ENCODE results near the gene PELI3. TPM values are rescaled to one million over a fixed set of nuclear protein-coding genes. Genes with fewer than 3 reads are reported as not detected.

PELI3 gene
- total and polyA plus RNA-seq, 7 experiments from 2014 or later = 5.2 to 27.3 (median 15.4) TPM

DNA sequence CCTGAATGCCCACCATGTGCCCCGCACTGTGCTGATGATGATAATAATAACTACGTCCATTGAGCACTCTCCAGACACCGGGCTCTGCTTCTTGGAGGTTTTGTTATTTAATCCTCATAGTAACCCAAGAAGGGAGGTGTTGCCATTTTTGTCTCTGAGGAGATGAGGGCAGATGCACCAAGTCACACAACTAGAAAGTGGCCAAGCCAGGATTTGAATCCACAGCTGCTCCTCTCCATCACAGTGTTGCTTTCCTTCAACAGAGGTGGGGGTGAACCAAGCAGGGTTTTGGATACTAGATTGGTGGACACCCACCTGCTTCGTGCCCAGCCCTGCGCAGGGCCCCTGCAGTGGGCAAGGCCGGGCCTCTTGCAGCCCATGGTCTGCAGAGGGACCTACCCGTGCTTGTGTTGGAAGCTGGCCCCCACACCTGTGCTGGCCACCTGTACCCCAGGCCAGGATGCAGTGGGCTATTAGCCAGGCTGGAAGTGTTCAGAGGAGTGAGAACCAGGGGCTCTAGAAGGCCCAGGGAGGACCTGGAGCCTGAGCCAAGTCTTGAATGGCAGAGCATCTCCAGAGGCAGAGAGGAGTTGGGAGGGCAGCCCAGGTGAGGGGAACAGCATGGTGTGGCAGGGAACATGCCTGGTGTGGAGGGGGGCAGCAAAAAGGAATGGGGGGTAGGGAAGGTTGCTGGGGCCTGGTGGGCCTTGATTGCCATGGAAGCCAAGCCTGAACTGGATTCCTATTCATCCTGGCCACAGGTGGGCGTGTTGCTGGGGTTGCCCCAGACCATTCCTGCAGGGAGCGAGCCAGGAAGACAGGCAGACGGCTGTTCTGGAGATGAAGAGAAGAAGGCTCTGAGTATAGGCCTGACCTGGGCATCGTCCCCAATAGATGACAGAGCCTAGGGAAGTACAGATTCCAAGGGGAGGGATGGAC is 10.8 kb downstream of the PELI3 start:
- peaks cover 0 to 13% (median 0%) of the 10 kb centered on the region in 5 donors for H3K36me3 Mint-ChIP-seq
- Histone ChIP-seq H3K9me3 (ENCODE audit: control insufficient read depth in 2 of 3, low read length in 3 of 3) (no peaks in the 10 kb centered on the region), H3K4me1 (ENCODE audit: control insufficient read depth in 2 of 2, insufficient read depth in 2 of 2, low read length in 2 of 2) (peaks cover 9 to 14% of the 10 kb centered on the region in 2 donors), H3K4me3 (ENCODE audit: low read length) (no peak overlapping the region), H3K36me3 (ENCODE audit: control insufficient read depth in 2 of 3, insufficient read depth in 3 of 3, low read length in 3 of 3) (peaks cover 0 to 16% (median 0%) of the 10 kb centered on the region in 3 experiments), H3K27me3 (ENCODE audit: control insufficient read depth in 2 of 2, insufficient read depth in 2 of 2, low read length in 2 of 2) (no peaks in the 10 kb centered on the region), H3K27ac (ENCODE audit: low read depth, low read length) (no peak overlapping the region)
- ChIA-PET POLR2A (interaction anchor here (1.0 to 4.3 kb wide), 2 partner anchors 10 to 13 kb away, joined by 3 to 42 read pairs; partner anchors contain the start of gene PELI3), CTCF (interaction anchor here (0.5 to 2.6 kb wide), 2 partner anchors 38 to 203 kb away, joined by 4 to 12 read pairs; partner anchors contain the start of gene MRPL11)
- H3K27me3 Mint-ChIP-seq = no peaks in the 10 kb centered on the region
- ATAC-seq = no peak
- H3K9me3 Mint-ChIP-seq = no peaks in the 10 kb centered on the region
- peak overlapping the region in 6 of 10 donors; percentile 39 to 88 (median 53) for H3K4me3 Mint-ChIP-seq
- peaks cover 8 to 36% (median 17%) of the 10 kb centered on the region in 7 donors for H3K4me1 Mint-ChIP-seq
- intact Hi-C loops (cut with micrococcal nuclease) = no loop called here
- DNase-seq = no peak
- peak overlapping the region in 6 of 9 donors; percentile 35 to 90 (median 67) for H3K27ac Mint-ChIP-seq

GRCh38 chr11:66478729-66479393 is 12.2 kb downstream of the PELI3 start:
- Mint-ChIP-seq H3K27me3 (no peaks in the 10 kb centered on the region), H3K27ac (peak overlapping the region; percentile 75 to 91 (median 88)), H3K36me3 (peaks cover 0 to 11% (median 0%) of the 10 kb centered on the region in 5 donors), H3K9me3 (no peaks in the 10 kb centered on the region), H3K4me1 (peaks cover 9 to 37% (median 17%) of the 10 kb centered on the region in 7 donors), H3K4me3 (peak overlapping the region; percentile 86 to 92 (median 90))
- peak overlapping the region; percentile 86 for H3K4me3 ChIP-seq (ENCODE audit: low read length)
- POLR2A ChIA-PET = interaction anchor here (4.3 kb wide), 1 partner anchor 11 kb away, joined by 42 read pairs; the partner anchor contains the start of gene PELI3
- peaks cover 0 to 5% (median 0%) of the 10 kb centered on the region in 3 experiments for H3K36me3 ChIP-seq (ENCODE audit: control insufficient read depth in 2 of 3, insufficient read depth in 3 of 3, low read length in 3 of 3)
- ATAC-seq (no peak), DNase-seq (peak in 3 of 9 donors; percentile 18 to 35 (median 21))
- H3K27ac ChIP-seq (ENCODE audit: low read depth, low read length) = peak overlapping the region; percentile 90
- CTCF ChIA-PET = interaction anchor here (1.0 to 2.6 kb wide), 5 partner anchors 10 to 92 kb away, joined by 3 to 12 read pairs (median 5); partner anchors contain the start of genes MRPL11 and PELI3
- no peaks in the 10 kb centered on the region for H3K27me3 ChIP-seq (ENCODE audit: control insufficient read depth in 2 of 2, insufficient read depth in 2 of 2, low read length in 2 of 2)
- intact Hi-C loops (cut with micrococcal nuclease) = loop anchor here in 1 of 2 donors (1.0 kb wide), 1 partner anchor 199 kb away; no protein-coding TSS in a partner anchor
- no peaks in the 10 kb centered on the region for H3K9me3 ChIP-seq (ENCODE audit: control insufficient read depth in 2 of 3, low read length in 3 of 3)
- peaks cover 9 to 14% of the 10 kb centered on the region in 2 donors for H3K4me1 ChIP-seq (ENCODE audit: control insufficient read depth in 2 of 2, insufficient read depth in 2 of 2, low read length in 2 of 2)

- no peak for DNase-seq
- peaks cover 0 to 11% (median 0%) of the 10 kb centered on the region in 5 donors for H3K36me3 Mint-ChIP-seq
- H3K36me3 ChIP-seq (ENCODE audit: control insufficient read depth in 2 of 3, insufficient read depth in 3 of 3, low read length in 3 of 3) = peaks cover 0 to 4% (median 0%) of the 10 kb centered on the region in 3 experiments
- H3K4me3 Mint-ChIP-seq = peak overlapping the region; percentile 86 to 92 (median 90)
- H3K27ac Mint-ChIP-seq = peak overlapping the region; percentile 75 to 91 (median 88)
- no peaks in the 10 kb centered on the region for H3K9me3 Mint-ChIP-seq
- no peaks in the 10 kb centered on the region for H3K27me3 ChIP-seq (ENCODE audit: control insufficient read depth in 2 of 2, insufficient read depth in 2 of 2, low read length in 2 of 2)
- H3K4me1 ChIP-seq (ENCODE audit: control insufficient read depth in 2 of 2, insufficient read depth in 2 of 2, low read length in 2 of 2) = peaks cover 9 to 14% of the 10 kb centered on the region in 2 donors
- no peaks in the 10 kb centered on the region for H3K27me3 Mint-ChIP-seq
- no peaks in the 10 kb centered on the region for H3K9me3 ChIP-seq (ENCODE audit: control insufficient read depth in 2 of 3, low read length in 3 of 3)
- POLR2A ChIA-PET = interaction anchor here (0.6 to 4.3 kb wide), 12 partner anchors 12 to 199 kb away, joined by 3 to 42 read pairs (median 4); partner anchors contain the start of genes BBS1, CCDC87, CCS and MRPL11
- CTCF ChIA-PET = interaction anchor here (0.5 to 2.6 kb wide), 9 partner anchors 8 to 537 kb away, joined by 3 to 12 read pairs (median 5); partner anchors contain the start of genes MRPL11, NPAS4, PELI3 and RBM4B
- H3K4me3 ChIP-seq (ENCODE audit: low read length) = peak overlapping the region; percentile 86
- peaks cover 9 to 37% (median 17%) of the 10 kb centered on the region in 7 donors for H3K4me1 Mint-ChIP-seq
- intact Hi-C loops (cut with micrococcal nuclease) = loop anchor here (1.0 to 10.0 kb wide), 9 partner anchors 13 to 199 kb away; partner anchors contain the start of genes ACTN3 (in 2 of the 2), PELI3 (in 2 of the 2), RBM4 (in 2 of the 2) and ZDHHC24 (in 2 of the 2)
- H3K27ac ChIP-seq (ENCODE audit: low read depth, low read length) = peak overlapping the region; percentile 90
- no peak for ATAC-seq
Observed at GRCh38 chr11:66479394-66480116, 12.8 kb downstream of the PELI3 start.

- POLR2A ChIA-PET = interaction anchor here (0.6 to 4.3 kb wide), 15 partner anchors 13 to 198 kb away, joined by 3 to 42 read pairs (median 4); partner anchors contain the start of genes BBS1, CCDC87, CCS and MRPL11
Observed at GRCh38 chr11:66480117-66480938, 13.6 kb downstream of the PELI3 start, which contains the start of gene DPP3. Gene DPP3 (plus strand): TSS chr11:66480434. CDS start chr11:66482201, 1,767 bp downstream.

More at GRCh38 chr11:66480117-66480938, 13.6 kb downstream of the PELI3 start, which contains the start of gene DPP3:
- no peaks in the 10 kb centered on the region for H3K9me3 ChIP-seq (ENCODE audit: control insufficient read depth in 2 of 3, low read length in 3 of 3)
- H3K4me3 Mint-ChIP-seq = peak within 1 kb of the TSS; percentile 86 to 92 (median 90)
- peak within 1 kb of the TSS; percentile 75 to 91 (median 90) for H3K27ac Mint-ChIP-seq
- peak within 1 kb of the TSS; percentile 90 for H3K27ac ChIP-seq (ENCODE audit: low read depth, low read length)
- H3K4me1 Mint-ChIP-seq = peaks cover 9 to 37% (median 17%) of the 10 kb centered on the region in 7 donors
- peaks cover 0 to 11% (median 0%) of the 10 kb centered on the region in 3 experiments for H3K36me3 ChIP-seq (ENCODE audit: control insufficient read depth in 2 of 3, insufficient read depth in 3 of 3, low read length in 3 of 3)
- H3K4me3 ChIP-seq (ENCODE audit: low read length) = peak within 1 kb of the TSS; percentile 86
- CTCF ChIA-PET = interaction anchor here (0.5 to 2.6 kb wide), 7 partner anchors 9 to 538 kb away, joined by 3 to 12 read pairs (median 5); partner anchors contain the start of genes MRPL11, NPAS4, PELI3 and RBM4B
- no peaks in the 10 kb centered on the region for H3K27me3 ChIP-seq (ENCODE audit: control insufficient read depth in 2 of 2, insufficient read depth in 2 of 2, low read length in 2 of 2)
- H3K27me3 Mint-ChIP-seq = no peaks in the 10 kb centered on the region
- H3K36me3 Mint-ChIP-seq = peaks cover 0 to 11% (median 0%) of the 10 kb centered on the region in 5 donors
- DNase-seq (peak; percentile 87 to 97 (median 95)), ATAC-seq (peak; percentile 99)
- intact Hi-C loops (cut with micrococcal nuclease) = loop anchor here (1.0 to 10.0 kb wide), 8 partner anchors 14 to 168 kb away; partner anchors contain the start of genes ACTN3 (in 2 of the 2), PELI3 (in 2 of the 2), RBM4 (in 2 of the 2) and ZDHHC24 (in 2 of the 2)
- H3K4me1 ChIP-seq (ENCODE audit: control insufficient read depth in 2 of 2, insufficient read depth in 2 of 2, low read length in 2 of 2) = peaks cover 9 to 14% of the 10 kb centered on the region in 2 donors
- no peaks in the 10 kb centered on the region for H3K9me3 Mint-ChIP-seq

Data from naive thymus-derived CD4-positive, alpha-beta T cell (primary cell).